B cell (primary cell): ENCODE results near the gene EHBP1.

Source experiments
- EZH2 ChIP-seq: IDR thresholded peaks from 2 replicates; pipeline ENCODE4 v1.6.1; 2012; ENCODE audit warnings: borderline replicate concordance, low read depth, mild to moderate bottlenecking, moderate library complexity, low read length; ENCODE audit not compliant: insufficient read depth, poor library complexity, severe bottlenecking
- TF ChIP-seq, protein P1 (sequence below): fragments of 200-600 bp; IDR thresholded peaks from one replicate; pipeline ENCODE4 v1.8.0; 2022; ENCODE audit warnings: antibody characterized with exemption, mild to moderate bottlenecking

DNA sequence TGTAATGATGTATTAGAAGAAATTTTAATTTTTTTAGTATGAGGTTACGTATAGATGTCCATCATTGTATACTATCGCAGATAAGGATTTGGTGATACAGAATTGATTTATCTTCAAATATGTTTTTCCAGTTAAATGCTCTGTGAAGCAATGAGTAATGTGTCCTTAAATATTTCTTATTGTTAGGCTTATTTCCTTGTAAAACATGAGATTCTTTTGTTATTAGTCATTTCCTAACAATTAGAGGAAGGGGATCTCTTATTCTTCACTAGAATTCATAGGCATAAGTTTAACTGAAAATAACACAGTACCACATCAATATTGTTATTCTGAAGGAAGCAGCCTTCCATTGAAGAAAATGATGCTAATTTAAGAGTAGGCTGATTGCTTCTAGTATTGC lies 329.7 kb downstream of the EHBP1 start:
- TF ChIP-seq, protein P1, sequence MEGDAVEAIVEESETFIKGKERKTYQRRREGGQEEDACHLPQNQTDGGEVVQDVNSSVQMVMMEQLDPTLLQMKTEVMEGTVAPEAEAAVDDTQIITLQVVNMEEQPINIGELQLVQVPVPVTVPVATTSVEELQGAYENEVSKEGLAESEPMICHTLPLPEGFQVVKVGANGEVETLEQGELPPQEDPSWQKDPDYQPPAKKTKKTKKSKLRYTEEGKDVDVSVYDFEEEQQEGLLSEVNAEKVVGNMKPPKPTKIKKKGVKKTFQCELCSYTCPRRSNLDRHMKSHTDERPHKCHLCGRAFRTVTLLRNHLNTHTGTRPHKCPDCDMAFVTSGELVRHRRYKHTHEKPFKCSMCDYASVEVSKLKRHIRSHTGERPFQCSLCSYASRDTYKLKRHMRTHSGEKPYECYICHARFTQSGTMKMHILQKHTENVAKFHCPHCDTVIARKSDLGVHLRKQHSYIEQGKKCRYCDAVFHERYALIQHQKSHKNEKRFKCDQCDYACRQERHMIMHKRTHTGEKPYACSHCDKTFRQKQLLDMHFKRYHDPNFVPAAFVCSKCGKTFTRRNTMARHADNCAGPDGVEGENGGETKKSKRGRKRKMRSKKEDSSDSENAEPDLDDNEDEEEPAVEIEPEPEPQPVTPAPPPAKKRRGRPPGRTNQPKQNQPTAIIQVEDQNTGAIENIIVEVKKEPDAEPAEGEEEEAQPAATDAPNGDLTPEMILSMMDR = no peak
- TF ChIP-seq EZH2 = no peak
